Kidney (tissue), 14 donors: Measurements from ENCODE around the gene RIT2. TPM values are rescaled to one million over a fixed set of nuclear protein-coding genes. Genes with fewer than 3 reads are reported as not detected.

Source experiments
- DNase-seq, 5 donors: peaks; one replicate each; pipeline ENCODE4 v3.0.0-alpha.2; 2013 to 2020
- FAIRE-seq: peaks from 2 replicates; lab custom pipeline; 2012; peaks lifted over from hg19 to GRCh38; lab: Jason Lieb, UNC
- H3K27ac ChIP-seq, 2 donors: one replicate each; pipeline ENCODE4 v1.7.0; 2013; ENCODE audit warnings: low read depth in 2 of 2, low read length in 2 of 2, inconsistent platforms in 1 of 2
- H3K27me3 ChIP-seq: one replicate; pipeline ENCODE4 v1.7.1; 2013; ENCODE audit warnings: low read length, inconsistent platforms; ENCODE audit not compliant: control insufficient read depth, insufficient read depth
- H3K36me3 ChIP-seq, 3 donors: one replicate each; pipeline versions ENCODE4 v1.7.0 to v1.7.1; 2013; ENCODE audit warnings: low read length in 3 of 3, control low read depth in 1 of 3, inconsistent platforms in 1 of 3; ENCODE audit not compliant: insufficient read depth in 3 of 3, control insufficient read depth in 2 of 3
- H3K4me1 ChIP-seq, 3 donors: one replicate each; pipeline versions ENCODE4 v1.7.0 to v1.7.1; 2013; ENCODE audit warnings: low read length in 3 of 3, inconsistent platforms in 1 of 3, low read depth in 1 of 3; ENCODE audit not compliant: control insufficient read depth in 2 of 3, insufficient read depth in 2 of 3
- H3K4me3 ChIP-seq, 3 donors: one replicate each; pipeline versions ENCODE4 v1.7.0 to v1.8.1; 2013; ENCODE audit warnings: low read length in 3 of 3, control low read depth in 1 of 3, inconsistent platforms in 1 of 3
- H3K9ac ChIP-seq, 3 donors: one replicate each; pipeline versions ENCODE4 v1.7.0 to v1.7.1; 2013; ENCODE audit warnings: low read length in 3 of 3, control low read depth in 1 of 3, inconsistent platforms in 1 of 3
- H3K9me3 ChIP-seq, 3 donors: one replicate each; pipeline versions ENCODE4 v1.7.0 to v1.7.1; 2013; ENCODE audit warnings: low read length in 3 of 3, control low read depth in 1 of 3, inconsistent platforms in 1 of 3; ENCODE audit not compliant: control insufficient read depth in 2 of 3, insufficient read depth in 1 of 3
- CTCF ChIP-seq: IDR thresholded peaks from 3 replicates; pipeline ENCODE4 v1.5.1; 2012; ENCODE audit warnings: mild to moderate bottlenecking, moderate library complexity, borderline replicate concordance; ENCODE audit not compliant: insufficient read depth; ENCODE audit errors: extremely low read depth
- intact Hi-C: fragments of 100-400 bp; cut with DNase I; formaldehyde crosslinking; loops from one replicate; pipeline ENCODE4 v1.11.1; 2022
- polyA plus RNA-seq: library from polyadenylated mRNA; stranded (reverse); fragments of 350-450 nt; fragmentation: Illumina TruSeq; extraction: RNeasy Lipid Tissue Mini Kit (QIAGEN cat#74804); gene quantifications from one replicate; pipeline ENCODE4 v1.2.3, GENCODE V29; 2014; ENCODE audit warnings: low read depth, low replicate concordance; ENCODE audit not compliant: insufficient read depth
- total RNA-seq: library from RNA; stranded (reverse); fragmentation: NEBNext Ultra II Directional; extraction: Animal tissue kit (Norgen Biotek cat#: 25700); gene quantifications from one replicate; pipeline ENCODE4 v1.2.1, GENCODE V29; 2021
- donor health status: control.
- donor health status: control.
- donor health status: control.
- donor health status: control.
- donor health status: control.
- donor health status: DM: yes; HTN: yes; CAD: no.
- donor health status: Normal renal cell carcinoma (clear cell type).

Gene RIT2
- total and polyA plus RNA-seq, 2 donors from 2014 or later: not detected

DNA sequence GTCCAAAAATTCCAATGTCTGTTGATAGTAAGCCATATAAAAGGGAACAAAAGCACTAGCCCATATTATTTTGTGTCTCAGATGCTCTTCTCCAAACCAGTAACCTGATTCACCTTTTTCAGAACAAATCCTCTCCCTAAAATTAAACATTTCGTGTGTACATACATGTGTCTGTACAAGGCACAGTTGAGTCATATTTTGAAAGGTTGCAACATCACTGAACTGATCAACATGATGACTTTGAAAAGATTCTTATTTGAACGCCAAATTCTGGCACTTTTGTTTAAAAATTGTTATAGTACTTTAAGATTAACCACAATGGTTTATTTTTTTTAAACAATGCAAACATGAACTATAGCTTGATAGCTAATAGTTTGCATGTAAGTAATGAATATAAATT, 102.5 kb downstream of the RIT2 start:
- Histone ChIP-seq H3K9me3 (no peaks in the 10 kb centered on the region), H3K4me1 (peaks cover 0 to 2% (median 0%) of the 10 kb centered on the region in 3 donors), H3K4me3 (no peak overlapping the region), H3K27ac (no peak overlapping the region), H3K9ac (no peak overlapping the region), H3K36me3 (no peaks in the 10 kb centered on the region), H3K27me3 (no peaks in the 10 kb centered on the region)
- intact Hi-C loops: no loop called here
- DNase-seq: no peak
- TF ChIP-seq CTCF: no peak
- FAIRE-seq: no peak

DNA sequence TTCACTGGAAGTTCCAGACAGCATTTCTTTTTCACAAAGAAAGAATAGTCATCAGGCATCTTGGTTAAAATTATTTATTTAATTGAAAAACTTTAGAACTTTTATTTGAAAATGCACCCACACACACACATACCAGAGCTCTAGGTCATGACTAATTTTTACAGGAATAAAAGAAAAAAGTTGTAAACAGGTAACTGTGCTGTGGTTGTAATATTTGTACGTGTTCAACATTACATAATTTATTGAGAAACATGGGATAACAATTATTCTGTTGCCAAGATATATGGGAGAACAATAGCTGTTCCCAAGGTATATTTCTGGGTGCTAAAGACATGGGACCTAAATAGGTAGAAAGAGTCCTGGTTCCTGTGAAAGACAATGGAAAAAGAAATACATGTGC, 104.9 kb downstream of the RIT2 start:
- DNase-seq: no peak
- Histone ChIP-seq H3K27ac (no peak overlapping the region), H3K36me3 (no peaks in the 10 kb centered on the region), H3K4me3 (no peak overlapping the region), H3K4me1 (peaks cover 0 to 2% (median 0%) of the 10 kb centered on the region in 3 donors), H3K9ac (no peak overlapping the region), H3K27me3 (no peaks in the 10 kb centered on the region), H3K9me3 (no peaks in the 10 kb centered on the region)
- intact Hi-C loops: no loop called here
- FAIRE-seq: no peak
- no peak for TF ChIP-seq CTCF

GRCh38 chr18:43009674-43010073, 105.8 kb downstream of the RIT2 start:
- H3K27me3 ChIP-seq: no peaks in the 10 kb centered on the region
- H3K36me3 ChIP-seq: no peaks in the 10 kb centered on the region
- peaks cover 0 to 2% (median 0%) of the 10 kb centered on the region in 3 donors for H3K4me1 ChIP-seq
- TF ChIP-seq CTCF: no peak
- DNase-seq (no peak), FAIRE-seq (no peak)
- no peak overlapping the region for H3K9ac ChIP-seq
- H3K9me3 ChIP-seq: no peaks in the 10 kb centered on the region
- intact Hi-C loops: no loop called here
- no peak overlapping the region for H3K27ac ChIP-seq
- no peak overlapping the region for H3K4me3 ChIP-seq

DNA sequence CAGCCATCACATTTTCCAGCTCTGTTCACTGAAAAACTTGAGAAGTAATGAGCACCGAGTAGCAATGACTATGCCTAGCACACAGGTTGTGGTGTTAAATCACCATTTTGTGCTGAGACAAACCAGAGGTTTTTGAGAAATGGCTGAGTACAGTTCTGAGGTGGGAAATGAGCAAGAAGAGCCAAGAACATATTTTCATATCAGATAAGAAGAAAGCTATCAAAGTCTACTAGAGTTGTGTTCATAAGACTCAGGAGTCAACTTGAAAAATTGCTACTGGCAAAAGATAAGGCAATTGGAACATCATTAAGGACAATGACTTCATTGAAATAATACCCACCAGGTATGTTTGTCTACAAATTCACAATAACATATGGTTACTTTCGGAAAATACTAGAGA, 108.1 kb downstream of the RIT2 start:
- Histone ChIP-seq H3K27me3 (no peaks in the 10 kb centered on the region), H3K36me3 (no peaks in the 10 kb centered on the region), H3K27ac (no peak overlapping the region), H3K4me1 (peaks cover 0 to 2% (median 0%) of the 10 kb centered on the region in 3 donors), H3K9ac (no peak overlapping the region), H3K9me3 (no peaks in the 10 kb centered on the region), H3K4me3 (no peak overlapping the region)
- no peak for TF ChIP-seq CTCF
- FAIRE-seq (no peak), DNase-seq (no peak)
- intact Hi-C loops: no loop called here
